Esophagus muscularis mucosa (tissue), 4 donors: ENCODE measurements around the gene SLC37A3. TPM values are rescaled to one million over a fixed set of nuclear protein-coding genes. Genes with fewer than 3 reads are reported as not detected.
A peak's percentile ranks its signal among the peaks of the same experiment; 100 is the strongest.

Experiments
- DNase-seq: peaks from one replicate; pipeline ENCODE4 v3.0.0-alpha.2; 2017; ENCODE audit errors: extremely low spot score
- H3K27ac ChIP-seq, 4 donors: fragments of 200-600 bp; sonication (generic); replicated peaks in 1 of 4; 1 replicate in 3 of 4; 2 replicates in 1 of 4; pipeline ENCODE4 v1.5.1; 2016 to 2019; ENCODE audit warnings: mild to moderate bottlenecking in 1 of 4
- H3K27me3 ChIP-seq, 4 donors: fragments of 200-600 bp; sonication (generic); one replicate each; pipeline versions ENCODE4 v1.5.1 to v1.6.0; 2016 to 2019
- H3K36me3 ChIP-seq, 4 donors: fragments of 200-600 bp; sonication (generic); one replicate each; pipeline ENCODE4 v1.5.1; 2016 to 2019
- H3K4me1 ChIP-seq, 4 donors: fragments of 200-600 bp; sonication (generic); one replicate each; pipeline ENCODE4 v1.5.1; 2016 to 2019
- H3K4me3 ChIP-seq, 4 donors: fragments of 200-600 bp; sonication (generic); 1 replicate in 2 of 4; 2 replicates in 2 of 4; pipeline ENCODE4 v1.5.1; 2016 to 2019; ENCODE audit warnings: mild to moderate bottlenecking in 4 of 4, moderate library complexity in 1 of 4
- H3K9me3 ChIP-seq, 4 donors: fragments of 200-600 bp; sonication (generic); 1 replicate in 3 of 4; 2 replicates in 1 of 4; pipeline ENCODE4 v1.5.1; 2016 to 2019
- EP300 ChIP-seq: sonication (generic); formaldehyde crosslinking; IDR thresholded peaks from one replicate; pipeline ENCODE4 v1.6.1; 2017; ENCODE audit warnings: antibody characterized with exemption
- POLR2A ChIP-seq: fragments of 450-650 bp; IDR thresholded peaks from one replicate; pipeline ENCODE4 v1.6.1; 2017; ENCODE audit warnings: antibody characterized with exemption, moderate library complexity, mild to moderate bottlenecking, low read depth
- POLR2AphosphoS5 ChIP-seq, 2 donors: sonication (generic); formaldehyde crosslinking; IDR thresholded peaks; one replicate each; pipeline ENCODE4 v1.6.1; 2017; ENCODE audit warnings: antibody characterized with exemption in 2 of 2
- WGBS: methylation state at CpG from one replicate; pipeline ENCODE4 v1.1.5; 2018; 5-methylcytosine and 5-hydroxymethylcytosine counted together
- intact Hi-C: fragments of 100-400 bp; cut with DNase I; formaldehyde crosslinking; loops from one replicate; pipeline ENCODE4 v1.15.1; 2023
- total RNA-seq, 4 donors: library from RNA; depleted of rRNA; stranded (reverse); fragments of >200 nt; gene quantifications; one replicate each; pipeline versions ENCODE4 v1.1.0 to v1.2.1, GENCODE V29; 2016
- TF ChIP-seq, protein P1 (sequence below), 3 experiments: fragments of 200-600 bp in 2 of 3; fragments of 450-650 bp in 1 of 3; sonication (generic) in 2 of 3; IDR thresholded peaks; one replicate each; pipeline ENCODE4 v1.5.1; 2017 to 2019; ENCODE audit warnings: antibody characterized with exemption in 3 of 3, mild to moderate bottlenecking in 2 of 3, moderate library complexity in 1 of 3

SLC37A3 gene
- total RNA-seq, 4 donors from 2014 or later: 33.1 to 67.8 (median 49.0) TPM

DNA sequence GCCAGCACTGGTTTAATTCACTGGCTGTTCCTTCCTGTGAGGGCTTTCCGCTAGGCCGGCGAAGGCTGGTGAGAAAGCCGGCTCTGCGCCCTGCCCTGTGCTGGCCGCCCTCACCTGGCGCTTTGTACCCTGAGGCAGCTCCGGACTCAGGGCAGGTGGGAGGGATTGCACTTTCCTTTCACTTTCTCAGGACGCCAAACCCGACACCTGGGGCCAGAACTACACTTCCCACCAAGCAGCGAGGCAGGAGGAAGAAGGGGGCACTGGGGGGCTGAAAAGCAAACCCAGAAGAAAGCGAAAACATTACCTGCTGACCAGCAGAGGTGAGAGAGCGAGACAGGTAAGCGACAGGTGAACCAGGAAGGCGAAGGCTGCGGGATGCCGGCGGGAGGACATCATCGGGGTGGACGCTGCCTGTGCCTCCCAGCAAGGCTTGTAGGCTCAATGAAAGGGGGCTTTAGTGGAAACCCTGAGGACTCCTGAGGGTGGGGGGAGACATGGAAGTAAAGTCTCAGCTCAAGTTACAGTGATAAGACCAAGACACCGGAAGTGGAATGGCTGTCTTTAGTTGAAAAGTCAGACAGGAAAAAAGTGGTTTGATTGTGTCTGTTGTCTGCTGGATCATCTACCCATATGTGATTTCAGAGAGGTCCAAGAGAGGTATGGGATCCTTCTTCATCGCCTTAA, 5.7 kb upstream of the SLC37A3 start, which contains the start of gene RAB19:
Gene RAB19 (plus strand): TSS at position 181 of the 687 bp plus-strand sequence. CDS start 3,589 bp downstream, outside the sequence.
- no peak for DNase-seq
- no peak within 1 kb of the TSS for H3K27ac ChIP-seq
- peaks cover 0 to 28% (median 0%) of the 10 kb centered on the region in 4 donors for H3K27me3 ChIP-seq
- 33% methylated on average over 22 of the region's 22 CpGs for WGBS
- H3K9me3 ChIP-seq: no peaks in the 10 kb centered on the region
- H3K4me1 ChIP-seq: peaks cover 5 to 6% (median 6%) of the 10 kb centered on the region in 4 donors
- H3K36me3 ChIP-seq: no peaks in the 10 kb centered on the region
- no peak for TF ChIP-seq POLR2A
- no peak for TF ChIP-seq POLR2AphosphoS5 (IDR thresholded peaks at IDR 0.05)
- TF ChIP-seq EP300: no peak
- TF ChIP-seq, protein P1, sequence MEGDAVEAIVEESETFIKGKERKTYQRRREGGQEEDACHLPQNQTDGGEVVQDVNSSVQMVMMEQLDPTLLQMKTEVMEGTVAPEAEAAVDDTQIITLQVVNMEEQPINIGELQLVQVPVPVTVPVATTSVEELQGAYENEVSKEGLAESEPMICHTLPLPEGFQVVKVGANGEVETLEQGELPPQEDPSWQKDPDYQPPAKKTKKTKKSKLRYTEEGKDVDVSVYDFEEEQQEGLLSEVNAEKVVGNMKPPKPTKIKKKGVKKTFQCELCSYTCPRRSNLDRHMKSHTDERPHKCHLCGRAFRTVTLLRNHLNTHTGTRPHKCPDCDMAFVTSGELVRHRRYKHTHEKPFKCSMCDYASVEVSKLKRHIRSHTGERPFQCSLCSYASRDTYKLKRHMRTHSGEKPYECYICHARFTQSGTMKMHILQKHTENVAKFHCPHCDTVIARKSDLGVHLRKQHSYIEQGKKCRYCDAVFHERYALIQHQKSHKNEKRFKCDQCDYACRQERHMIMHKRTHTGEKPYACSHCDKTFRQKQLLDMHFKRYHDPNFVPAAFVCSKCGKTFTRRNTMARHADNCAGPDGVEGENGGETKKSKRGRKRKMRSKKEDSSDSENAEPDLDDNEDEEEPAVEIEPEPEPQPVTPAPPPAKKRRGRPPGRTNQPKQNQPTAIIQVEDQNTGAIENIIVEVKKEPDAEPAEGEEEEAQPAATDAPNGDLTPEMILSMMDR (IDR thresholded peaks at IDR 0.05): no peak
- peak within 1 kb of the TSS in 3 of 4 donors; percentile 31 to 50 (median 35) for H3K4me3 ChIP-seq
- intact Hi-C loops: no loop called here

DNA sequence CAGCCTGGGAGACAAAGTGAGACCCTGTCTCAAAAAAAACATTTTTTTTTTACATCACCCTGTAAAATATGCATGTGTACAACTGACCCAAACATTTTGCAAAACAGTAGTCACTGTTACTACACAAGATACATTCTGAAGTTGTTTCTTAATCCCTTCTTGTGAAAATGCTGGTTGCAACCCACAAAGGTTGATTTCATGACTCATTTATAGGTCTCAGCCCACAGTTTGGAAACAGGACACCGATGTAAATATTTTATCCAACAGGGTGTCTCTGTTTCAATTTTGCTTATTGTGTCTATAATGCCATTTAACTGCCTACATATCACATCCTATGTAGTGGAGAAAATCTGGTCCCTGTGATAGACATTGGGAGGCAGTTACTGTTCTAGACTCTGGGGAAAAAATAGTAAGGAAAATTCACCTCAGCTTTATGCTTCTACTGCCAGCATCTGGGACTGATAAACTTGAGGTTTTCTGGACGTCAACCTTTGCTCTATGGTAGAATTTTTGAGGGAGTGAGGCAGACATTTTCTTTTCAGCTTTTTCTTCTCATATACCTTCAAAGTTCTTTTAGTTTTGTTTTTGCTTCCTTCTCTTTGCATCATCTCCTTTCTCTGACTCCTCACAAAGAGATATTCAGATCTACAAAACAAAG, 4.0 kb upstream of the SLC37A3 start:
- Histone ChIP-seq H3K4me3 (no peak overlapping the region), H3K9me3 (no peaks in the 10 kb centered on the region), H3K27ac (no peak overlapping the region), H3K36me3 (no peaks in the 10 kb centered on the region), H3K4me1 (peaks cover 7 to 15% (median 13%) of the 10 kb centered on the region in 4 donors), H3K27me3 (peaks cover 0 to 28% (median 0%) of the 10 kb centered on the region in 4 donors)
- WGBS: 70% methylated on average over 2 of the region's 2 CpGs
- no peak for DNase-seq
- no peak for TF ChIP-seq EP300
- TF ChIP-seq, protein P1 (IDR thresholded peaks at IDR 0.05): no peak
- TF ChIP-seq POLR2AphosphoS5 (IDR thresholded peaks at IDR 0.05): no peak
- TF ChIP-seq POLR2A: no peak
- intact Hi-C loops: no loop called here

DNA sequence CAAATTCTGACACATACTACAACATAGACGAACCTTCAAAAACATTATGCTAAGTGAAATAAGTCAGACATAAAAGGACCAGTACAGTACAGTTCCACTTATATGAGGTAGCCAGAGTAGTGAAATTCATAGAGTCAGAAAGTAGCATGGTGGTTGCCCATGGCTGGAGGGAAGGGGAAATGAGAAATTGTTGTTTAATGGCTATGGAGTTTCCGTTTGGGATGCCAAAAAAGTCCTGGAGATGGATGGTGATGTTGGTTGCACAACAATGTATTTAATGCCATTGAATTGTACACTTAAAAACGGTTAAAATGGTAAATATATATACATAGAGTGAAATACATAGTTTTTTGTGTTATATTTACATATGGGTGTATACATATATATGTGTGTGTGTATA, 2.1 kb upstream of the SLC37A3 start:
- TF ChIP-seq POLR2A (no peak), POLR2AphosphoS5 (IDR thresholded peaks at IDR 0.05) (no peak), EP300 (no peak)
- TF ChIP-seq, protein P1 (IDR thresholded peaks at IDR 0.05): no peak
- WGBS: 73% methylated on average over 3 of the region's 3 CpGs
- Histone ChIP-seq H3K9me3 (no peaks in the 10 kb centered on the region), H3K36me3 (no peaks in the 10 kb centered on the region), H3K27ac (no peak overlapping the region), H3K4me3 (no peak overlapping the region), H3K27me3 (peaks cover 0 to 28% (median 0%) of the 10 kb centered on the region in 4 donors), H3K4me1 (peaks cover 14 to 29% (median 27%) of the 10 kb centered on the region in 4 donors)
- DNase-seq: no peak
- intact Hi-C loops: no loop called here

DNA sequence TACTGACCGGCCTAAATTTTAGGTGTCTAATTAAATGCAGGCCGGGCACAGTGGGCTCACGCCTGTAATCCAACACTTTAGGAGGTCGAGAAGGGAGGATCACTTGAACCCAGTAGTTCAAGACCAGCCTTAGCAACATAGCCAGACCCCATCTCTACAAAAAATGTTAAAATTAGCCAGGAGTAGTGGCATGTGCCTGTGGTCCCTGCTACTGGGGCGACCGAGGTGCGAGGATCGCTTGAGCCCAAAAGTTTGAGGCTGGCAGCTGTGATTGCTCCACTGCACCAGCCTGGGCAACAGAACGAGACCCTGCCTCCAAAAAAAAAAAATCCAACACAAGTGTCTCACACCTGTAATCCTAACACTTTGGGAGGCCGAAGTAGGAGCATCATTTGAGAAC, 491 bp upstream of the SLC37A3 start:
- WGBS: 76% methylated on average over 10 of the region's 10 CpGs
- Histone ChIP-seq H3K4me1 (peaks cover 11 to 25% (median 24%) of the 10 kb centered on the region in 4 donors), H3K4me3 (peak overlapping the region; percentile 89 to 100 (median 100)), H3K27ac (no peak overlapping the region), H3K9me3 (no peaks in the 10 kb centered on the region), H3K36me3 (no peaks in the 10 kb centered on the region), H3K27me3 (peaks cover 0 to 17% (median 0%) of the 10 kb centered on the region in 4 donors)
- TF ChIP-seq EP300: no peak
- no peak for TF ChIP-seq POLR2AphosphoS5 (IDR thresholded peaks at IDR 0.05)
- TF ChIP-seq, protein P1 (IDR thresholded peaks at IDR 0.05): no peak
- TF ChIP-seq POLR2A: no peak
- intact Hi-C loops: loop anchor here (10.0 kb wide), 1 partner anchor 276 kb away; the partner anchor contains the start of gene ADCK2
- DNase-seq: no peak
